Measurements from ENCODE around the gene L3MBTL4. TPM values are rescaled to one million over a fixed set of nuclear protein-coding genes. Genes with fewer than 3 reads are reported as not detected.
"Not testable (repeated sequence)": the region's sequence is repeated elsewhere in the genome, so short reads cannot be mapped to it uniquely, and the experiment has no call there.

L3MBTL4 gene
- polyA plus RNA-seq, 4 donors: 1.1 to 5.9 (median 5.2) TPM

DNA sequence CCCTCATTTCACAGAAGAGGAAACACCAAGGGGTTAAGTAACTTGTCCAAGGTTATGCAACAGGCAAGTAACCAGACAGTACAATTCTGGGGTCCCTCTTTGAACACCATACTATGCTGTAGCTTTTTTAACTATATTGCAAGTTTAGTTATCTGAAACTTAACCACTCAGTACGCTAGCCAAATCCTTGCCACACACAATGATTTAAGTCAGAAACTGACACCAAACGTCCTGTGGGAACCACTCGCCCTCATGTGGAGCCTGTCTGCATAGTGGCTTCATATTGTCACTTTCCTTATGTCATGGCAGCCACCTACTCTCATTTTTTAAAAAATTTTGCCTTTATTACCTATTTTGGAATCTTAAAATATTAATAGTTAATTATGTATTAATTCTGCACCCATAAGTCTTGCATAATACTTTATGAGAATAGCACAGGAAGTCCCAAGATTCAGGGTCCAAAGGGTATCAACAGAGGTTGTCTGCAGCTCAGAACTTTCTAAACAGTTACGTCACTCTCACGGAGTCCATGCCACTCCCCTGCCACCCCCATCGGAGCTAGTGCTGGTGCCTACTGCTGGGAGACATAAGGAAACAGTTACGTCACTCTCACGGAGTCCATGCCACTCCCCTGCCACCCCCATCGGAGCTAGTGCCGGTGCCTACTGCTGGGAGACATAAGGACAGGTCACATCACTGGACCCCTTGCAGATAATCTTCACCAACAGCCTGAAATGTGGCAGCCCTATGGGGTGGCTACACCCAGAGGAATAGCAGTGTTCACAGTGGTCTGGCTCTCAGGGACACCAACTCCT, 99.0 kb downstream of the L3MBTL4 start:
- DNase-seq (ENCODE audit: low read depth in 4 of 4, low spot score in 3 of 4): no peak

DNA sequence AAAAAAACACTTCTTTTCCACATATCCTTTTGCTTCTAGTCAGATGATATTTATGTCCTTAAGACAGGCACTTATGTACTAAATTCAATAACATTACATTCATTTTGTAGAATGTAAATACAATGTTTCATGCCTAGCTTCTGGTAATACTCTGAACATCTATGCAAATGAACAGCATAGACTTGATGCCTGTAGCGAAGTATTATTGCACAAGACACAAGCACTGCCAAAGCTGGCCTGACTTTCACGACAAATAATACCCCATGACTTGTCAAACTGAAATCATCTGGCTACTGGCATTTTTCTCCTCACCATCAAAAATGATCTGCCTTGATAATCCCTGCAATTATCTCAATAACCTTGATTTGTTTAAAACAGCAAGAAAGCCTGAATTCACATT, 101.3 kb downstream of the L3MBTL4 start:
- DNase-seq (ENCODE audit: low read depth in 4 of 4, low spot score in 3 of 4): no peak

DNA sequence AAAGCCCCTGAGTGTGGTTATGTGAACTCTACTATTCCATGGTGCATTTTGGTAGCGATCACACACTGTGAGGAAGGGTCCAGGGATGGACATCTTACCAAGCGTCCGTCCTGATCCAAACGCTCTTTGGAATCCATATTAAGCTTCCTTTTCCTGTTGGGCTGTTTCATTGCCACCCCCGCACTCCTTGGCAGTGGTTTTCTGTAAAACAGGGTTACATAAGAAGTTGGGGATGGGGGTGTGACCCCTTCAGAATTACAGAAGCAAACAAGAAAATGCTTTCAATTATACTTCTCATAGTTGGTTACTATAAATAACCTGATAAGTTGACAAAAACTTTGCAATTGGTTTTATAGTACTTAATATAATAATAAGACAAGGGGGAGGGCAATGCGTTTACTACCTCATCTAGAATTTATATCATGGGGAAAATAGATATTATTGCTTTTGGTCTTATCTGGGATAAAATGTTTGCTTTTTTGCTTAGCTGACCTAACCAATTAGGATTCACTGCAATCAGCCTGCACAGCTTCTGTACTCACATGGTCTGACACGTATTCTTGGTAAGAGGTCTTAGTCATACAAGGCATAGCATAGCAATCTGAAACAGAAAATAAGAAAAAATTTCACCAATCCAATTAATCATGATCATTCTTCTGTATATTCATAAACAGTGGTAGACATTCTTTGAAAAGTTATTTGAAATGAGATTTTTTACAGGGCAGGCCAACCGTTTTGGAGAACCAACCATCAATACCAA, 103.1 kb downstream of the L3MBTL4 start:
- no peak for DNase-seq (ENCODE audit: low read depth in 4 of 4, low spot score in 3 of 4)

DNA sequence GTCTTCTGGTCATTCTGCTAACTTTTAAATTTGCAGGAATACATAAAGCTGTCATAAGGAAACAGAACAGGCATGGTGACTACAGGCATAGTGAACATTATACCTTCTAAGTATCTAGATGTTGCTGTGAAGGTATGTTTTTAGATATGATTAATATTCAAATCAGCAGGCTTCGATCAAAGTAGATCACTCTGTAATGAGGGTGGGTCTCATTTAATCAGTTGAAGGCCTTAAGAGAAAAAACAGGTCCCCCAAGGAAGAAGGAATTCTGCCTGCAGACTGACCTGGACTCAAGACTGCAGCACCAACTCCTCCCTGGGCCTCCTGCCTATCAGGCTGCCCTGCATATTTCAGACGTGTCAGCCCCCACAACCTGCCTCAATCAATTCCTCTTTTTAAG, 104.0 kb downstream of the L3MBTL4 start:
- DNase-seq (ENCODE audit: low read depth in 4 of 4, low spot score in 3 of 4): no peak

DNA sequence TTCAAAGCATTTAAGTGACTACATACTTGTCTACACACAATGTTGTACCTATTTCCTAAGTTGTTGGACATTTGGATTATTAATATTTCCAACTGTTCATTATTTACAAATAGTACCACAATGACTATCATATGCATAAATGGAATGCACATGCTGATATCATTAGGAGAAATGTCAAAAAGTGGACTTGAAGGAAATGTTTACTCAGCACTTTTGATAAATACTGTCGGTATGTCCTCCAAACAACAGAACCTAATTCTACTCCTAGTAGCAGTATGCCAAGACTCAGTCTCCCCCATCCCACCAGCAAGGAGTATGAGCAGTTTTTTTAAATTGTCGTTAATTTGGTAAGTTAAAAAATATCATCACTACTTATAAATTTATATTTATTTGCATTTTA, 116.8 kb downstream of the L3MBTL4 start:
- DNase-seq (ENCODE audit: low read depth in 4 of 4, low spot score in 3 of 4): no peak

DNA sequence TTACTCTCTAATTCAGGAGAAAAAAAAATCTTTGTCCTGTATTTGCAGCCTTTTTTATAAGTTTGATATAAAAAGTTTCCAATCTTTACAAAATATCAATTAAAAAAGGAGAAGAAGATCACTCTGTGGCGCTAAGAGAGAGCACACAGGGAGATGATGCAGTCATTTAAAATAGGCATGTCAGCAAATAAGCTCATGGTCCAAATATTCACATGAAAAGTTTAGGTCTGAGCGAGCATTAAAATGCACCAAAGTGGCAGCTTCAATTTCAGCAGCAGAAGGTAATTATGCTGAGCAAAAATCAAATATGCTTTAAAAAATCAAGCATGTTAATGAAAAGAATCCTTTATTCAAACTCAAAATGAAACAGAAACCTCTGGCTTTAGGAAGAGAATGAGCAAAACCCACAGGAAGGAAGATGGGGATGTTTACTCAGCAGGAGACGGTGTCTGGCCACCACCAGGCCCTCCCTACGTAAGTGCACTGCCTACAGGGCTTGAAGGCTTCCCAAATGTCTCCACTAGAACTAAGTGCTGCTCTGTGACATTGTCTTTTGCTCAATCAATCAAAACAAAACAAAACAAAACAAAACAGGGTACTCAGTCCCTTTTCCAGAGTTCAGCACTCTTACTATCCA, 120.4 kb downstream of the L3MBTL4 start:
- no peak for DNase-seq (ENCODE audit: low read depth in 4 of 4, low spot score in 3 of 4)

DNA sequence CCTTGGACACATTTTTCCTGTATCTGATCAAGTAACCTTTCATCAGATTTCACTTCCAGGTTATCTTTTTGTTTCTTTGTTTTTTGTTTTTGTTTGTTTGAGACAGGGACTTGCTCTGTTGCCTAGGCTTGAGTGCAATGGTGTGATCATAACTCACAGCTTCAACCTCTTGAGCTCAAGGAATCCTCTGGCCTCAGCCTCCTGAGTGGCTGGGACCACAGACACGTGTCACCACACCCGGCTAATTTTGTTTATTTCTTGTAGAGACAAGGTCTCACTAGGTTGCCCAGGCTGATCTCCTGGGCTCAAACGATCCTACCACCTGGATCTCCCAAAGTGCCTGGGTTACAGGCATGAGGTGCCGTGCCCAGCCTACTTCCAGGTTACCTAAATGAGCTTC, 124.9 kb downstream of the L3MBTL4 start:
- DNase-seq (ENCODE audit: low read depth in 4 of 4, low spot score in 3 of 4): no peak

DNA sequence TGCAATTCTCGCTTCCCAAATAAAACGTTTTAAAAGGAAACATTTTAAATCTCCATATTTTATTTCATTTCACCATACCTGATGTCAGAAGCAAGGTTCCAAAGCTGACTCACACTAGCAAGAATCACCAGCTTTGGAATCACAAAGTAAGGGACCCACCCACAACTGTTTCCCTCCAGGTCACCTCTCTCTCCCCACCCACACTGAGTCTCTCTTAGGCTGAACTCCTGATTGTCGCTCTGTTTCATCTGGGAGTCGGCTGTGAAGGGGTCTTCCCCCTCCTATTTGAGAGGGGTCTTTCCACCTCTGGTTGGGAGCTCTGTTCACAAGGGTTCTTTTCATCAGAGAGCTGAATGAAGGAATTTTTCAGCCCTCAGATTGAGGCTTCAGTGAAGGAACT, 128.1 kb downstream of the L3MBTL4 start:
- DNase-seq (ENCODE audit: low read depth in 4 of 4, low spot score in 3 of 4): no peak

DNA sequence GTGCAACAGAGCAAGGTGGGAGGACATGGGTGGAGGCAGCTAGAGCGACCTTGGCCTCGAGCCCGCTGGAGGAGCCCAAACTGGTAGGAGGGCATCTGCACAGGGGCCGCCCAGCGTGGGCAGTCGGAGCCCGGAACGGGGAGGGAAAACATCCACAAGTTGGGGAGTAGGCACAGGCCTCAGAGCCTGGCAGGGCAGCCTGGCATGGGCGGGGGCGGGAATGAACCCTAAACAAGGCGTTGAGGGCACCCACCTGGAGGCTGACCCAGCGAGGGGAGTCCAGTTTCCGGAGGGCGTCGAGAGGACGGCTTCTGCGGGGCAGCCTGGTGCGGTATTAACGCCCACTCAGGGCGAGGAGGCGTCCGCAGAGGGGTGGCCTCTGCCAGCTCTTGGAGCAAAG, 129.9 kb downstream of the L3MBTL4 start:
- no peak for DNase-seq (ENCODE audit: low read depth in 4 of 4, low spot score in 3 of 4)

DNA sequence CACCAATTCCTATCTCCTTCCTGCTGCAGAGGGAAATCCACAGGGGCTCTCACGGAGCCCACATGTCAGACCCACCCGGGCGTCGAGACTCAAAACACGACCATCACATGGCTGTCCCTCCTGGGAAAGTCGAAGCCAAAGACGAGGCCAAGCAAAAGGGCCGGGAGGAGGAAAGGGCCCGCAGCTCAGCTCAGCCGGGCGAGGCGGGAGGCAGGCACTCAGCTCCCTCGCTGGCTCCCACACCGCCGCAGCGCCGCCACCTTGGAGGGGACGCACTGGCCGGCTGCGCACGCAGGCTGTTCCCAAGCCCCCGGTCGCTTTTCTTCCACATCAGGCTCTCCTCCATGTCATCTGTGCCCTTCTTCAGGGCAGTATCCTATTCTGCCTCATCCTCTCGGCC, 130.4 kb downstream of the L3MBTL4 start:
- DNase-seq (ENCODE audit: low read depth in 4 of 4, low spot score in 3 of 4): no peak

DNA sequence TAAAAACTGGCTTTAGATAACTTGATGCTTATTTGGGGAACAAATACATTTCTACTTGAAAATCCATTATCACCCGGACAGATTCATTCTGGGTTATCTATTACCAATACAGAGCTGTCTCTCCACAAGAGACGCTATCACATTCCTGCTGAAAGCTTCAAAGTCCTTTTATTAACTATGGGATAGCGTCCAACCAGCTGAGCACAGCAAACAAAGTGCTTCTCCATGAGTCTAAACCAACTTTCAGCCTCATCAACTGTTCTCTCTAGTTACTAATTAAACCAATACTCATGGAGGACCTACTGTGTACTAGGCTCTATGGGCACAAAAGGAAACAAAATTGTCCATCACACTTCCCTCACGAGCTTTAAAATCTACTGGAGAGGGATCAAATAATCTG, 132.8 kb downstream of the L3MBTL4 start:
- no peak for DNase-seq (ENCODE audit: low read depth in 4 of 4, low spot score in 3 of 4)

DNA sequence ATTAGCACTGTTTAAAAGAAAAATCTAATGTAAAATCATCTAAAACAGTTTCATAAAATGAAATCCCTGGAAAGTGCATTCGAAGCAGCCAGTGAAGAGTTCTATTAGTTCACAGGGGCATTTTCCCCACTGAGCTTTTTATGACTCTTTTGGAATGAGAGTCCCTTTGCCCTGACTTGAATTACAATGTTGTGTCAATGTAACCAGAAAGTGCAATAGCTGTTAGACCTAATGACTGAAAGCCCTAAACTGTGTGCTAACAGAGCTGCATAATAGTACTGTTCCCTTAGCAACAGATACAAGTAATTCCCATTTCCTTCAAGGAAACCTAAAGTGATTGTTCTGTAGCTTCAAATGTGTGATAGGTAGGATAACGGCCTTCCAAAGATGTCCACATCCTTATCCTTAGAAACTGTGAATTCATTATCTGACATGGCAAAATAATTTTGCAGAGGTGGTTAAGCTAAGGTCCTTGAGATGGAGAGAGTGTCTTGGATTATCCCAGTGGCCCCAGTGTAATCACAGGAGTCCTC, 134.4 kb downstream of the L3MBTL4 start:
- DNase-seq (ENCODE audit: low read depth in 4 of 4, low spot score in 3 of 4): no peak

DNA sequence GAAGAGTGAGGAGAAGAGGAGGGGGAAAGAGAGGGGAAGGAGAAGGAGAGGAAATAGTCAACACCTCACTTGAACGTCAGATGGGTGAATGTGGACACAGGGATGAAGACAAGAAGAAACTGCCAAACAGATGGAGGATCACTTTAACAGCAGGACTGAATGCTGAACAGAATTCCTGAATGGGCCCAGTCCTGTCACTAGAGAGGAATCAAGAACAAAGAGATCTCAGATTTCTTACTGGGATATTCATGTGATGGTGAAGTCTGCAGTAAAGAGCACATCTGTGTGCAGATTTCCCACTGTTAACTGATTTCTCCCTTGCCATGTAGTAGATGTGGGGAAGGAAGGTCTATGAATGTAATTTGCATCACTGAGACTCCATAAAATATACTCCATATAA, 135.4 kb downstream of the L3MBTL4 start:
- DNase-seq (ENCODE audit: low read depth in 4 of 4, low spot score in 3 of 4): no peak

DNA sequence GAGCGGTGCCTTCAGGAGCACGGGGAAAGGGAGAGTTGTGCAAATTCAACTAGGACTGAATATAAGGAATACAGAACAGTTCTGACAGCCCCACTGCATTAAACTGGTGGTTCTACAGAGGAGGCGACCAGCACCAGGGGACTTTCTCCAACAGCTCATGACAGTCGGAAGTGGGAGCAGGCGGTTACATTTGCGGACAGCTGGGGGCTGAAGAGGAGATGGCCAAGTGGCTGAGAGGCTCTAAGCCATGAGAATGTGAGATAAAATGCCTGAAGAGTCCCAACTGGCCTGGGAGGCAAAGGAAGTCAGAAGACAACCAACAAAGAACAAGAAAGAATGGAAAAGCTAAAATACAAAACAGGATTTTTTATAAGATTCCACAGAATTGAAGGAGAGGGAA, 141.3 kb downstream of the L3MBTL4 start:
- no peak for DNase-seq (ENCODE audit: low read depth in 4 of 4, low spot score in 3 of 4)

DNA sequence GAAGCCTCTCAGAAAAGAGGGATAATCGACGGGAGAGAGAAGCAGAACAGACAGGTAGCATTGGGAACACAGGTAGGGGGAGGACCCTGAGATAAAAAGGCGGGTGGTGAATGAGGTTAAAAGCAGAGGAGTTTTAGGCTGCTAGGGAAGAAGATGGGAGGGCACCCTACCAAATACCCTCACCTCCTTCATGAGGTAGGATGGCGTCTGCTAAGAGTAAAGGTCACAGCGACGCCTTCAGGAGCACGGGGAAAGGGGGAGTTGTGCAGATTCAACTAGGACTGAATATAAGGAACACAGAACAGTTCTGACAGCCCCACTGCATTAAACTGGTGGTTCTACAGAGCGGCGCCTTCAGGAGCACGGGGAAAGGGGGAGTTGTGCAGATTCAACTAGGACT, 142.6 kb downstream of the L3MBTL4 start:
- DNase-seq (ENCODE audit: low read depth in 4 of 4, low spot score in 3 of 4): not testable (repeated sequence)

DNA sequence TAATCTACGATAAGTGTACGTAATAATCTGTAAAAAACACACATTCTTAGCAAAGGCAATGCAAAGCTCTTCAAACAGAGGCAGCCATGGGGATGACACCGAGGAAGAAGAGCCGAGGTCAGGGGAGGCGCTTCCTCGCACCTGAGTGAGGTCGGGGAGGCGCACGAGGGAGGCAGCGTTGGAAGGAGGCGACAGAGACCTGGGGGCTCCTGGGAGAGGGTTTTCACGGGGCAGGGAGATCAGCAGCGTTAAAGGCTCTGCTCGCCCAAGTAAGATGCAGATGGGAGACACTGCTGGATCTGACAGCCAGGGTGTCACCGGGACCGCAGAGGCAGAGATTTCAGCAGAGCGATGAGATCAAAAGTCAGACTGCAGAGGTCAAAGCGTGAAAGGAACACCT, 143.1 kb downstream of the L3MBTL4 start:
- DNase-seq (ENCODE audit: low read depth in 4 of 4, low spot score in 3 of 4): no peak

DNA sequence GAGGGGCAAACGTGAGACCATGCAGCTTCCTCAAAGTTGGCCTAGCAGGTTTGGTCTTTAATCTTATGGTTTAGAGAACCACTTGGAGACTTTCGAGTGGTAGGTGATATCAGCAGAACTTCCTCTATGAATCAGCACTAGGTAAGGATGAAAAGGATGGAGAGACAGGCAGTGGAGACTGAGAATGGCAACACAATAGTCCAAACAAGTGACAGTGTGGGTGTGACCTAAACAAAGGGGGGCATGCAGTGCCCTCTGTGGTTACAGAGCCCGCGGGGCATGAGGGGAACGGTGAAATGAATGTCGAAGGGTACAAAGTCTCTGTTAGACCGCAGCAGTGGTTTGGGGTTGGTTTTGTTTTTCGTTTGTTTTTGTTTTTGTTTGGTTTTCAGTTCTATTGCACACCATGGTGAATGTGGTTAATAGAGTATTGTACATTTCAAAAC, 143.9 kb downstream of the L3MBTL4 start:
- DNase-seq (ENCODE audit: low read depth in 4 of 4, low spot score in 3 of 4): no peak

DNA sequence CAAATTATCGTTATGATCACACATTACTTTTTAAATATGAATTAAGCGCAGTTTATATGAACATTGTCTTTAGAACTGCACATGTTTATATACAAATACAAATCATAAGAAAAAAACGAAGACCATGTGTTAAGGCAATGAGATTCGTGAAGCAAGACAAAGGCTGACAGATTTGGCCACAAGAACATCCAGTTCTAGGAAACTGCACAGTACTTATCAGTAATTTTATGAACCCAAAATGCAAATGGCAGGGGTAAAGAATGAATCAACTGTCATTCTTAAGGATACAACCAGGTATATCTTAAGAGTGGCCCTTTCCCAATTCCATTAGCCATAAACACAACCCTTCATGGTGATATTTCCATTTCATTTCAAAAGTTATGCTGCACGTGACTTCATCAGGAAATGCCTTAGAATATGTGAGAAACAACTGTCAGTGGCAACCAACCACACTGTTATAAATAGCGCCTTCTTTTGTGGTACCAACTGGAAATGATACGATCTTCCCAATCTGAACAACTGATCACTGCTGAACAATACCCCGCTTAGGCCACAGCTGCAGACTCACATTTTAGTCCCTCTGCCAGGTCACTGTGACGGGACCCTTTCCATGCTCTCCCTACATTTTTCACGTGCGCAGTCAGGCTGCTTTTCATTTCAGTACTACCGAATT, 144.9 kb downstream of the L3MBTL4 start:
- no peak for DNase-seq (ENCODE audit: low read depth in 4 of 4, low spot score in 3 of 4)

DNA sequence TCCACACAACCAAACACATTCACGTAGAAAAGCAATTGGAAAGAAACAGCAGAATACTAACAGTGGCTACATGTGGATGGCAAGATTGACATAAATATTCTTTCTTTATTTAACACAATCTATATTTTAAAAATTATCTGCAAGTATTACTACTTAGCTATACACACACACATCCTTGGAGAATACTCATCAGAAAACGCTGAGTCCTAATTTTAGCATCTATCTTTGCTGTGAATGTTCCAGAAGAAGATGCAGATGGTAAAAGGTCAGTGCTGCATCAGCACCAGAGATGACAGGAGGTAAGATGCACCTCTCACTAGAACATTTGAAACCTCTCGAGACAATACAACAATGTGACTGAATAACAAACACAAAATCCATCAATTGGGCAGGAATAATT, 148.5 kb downstream of the L3MBTL4 start:
- no peak for DNase-seq (ENCODE audit: low read depth in 4 of 4, low spot score in 3 of 4)

DNA sequence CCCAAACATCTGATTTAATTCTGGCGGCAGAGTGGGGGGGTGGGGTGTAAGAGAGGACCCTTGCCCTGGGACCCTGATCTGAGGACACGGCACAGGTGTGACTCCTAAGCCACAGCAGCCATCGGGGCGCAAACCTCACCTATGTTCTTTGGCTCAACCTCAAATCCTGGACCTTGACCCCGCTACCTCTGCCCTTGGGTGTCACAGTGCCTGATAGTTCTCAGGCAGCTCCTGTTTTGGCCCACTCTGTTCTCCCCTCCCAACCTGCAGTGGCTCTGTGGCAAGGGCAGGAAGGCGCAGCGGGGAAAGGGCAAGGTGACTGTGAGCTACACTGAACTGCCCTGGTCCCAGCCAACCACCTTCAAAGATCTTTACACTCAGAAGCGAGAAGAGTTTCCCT, 152.8 kb downstream of the L3MBTL4 start:
- no peak for DNase-seq (ENCODE audit: low read depth in 4 of 4, low spot score in 3 of 4)

DNA sequence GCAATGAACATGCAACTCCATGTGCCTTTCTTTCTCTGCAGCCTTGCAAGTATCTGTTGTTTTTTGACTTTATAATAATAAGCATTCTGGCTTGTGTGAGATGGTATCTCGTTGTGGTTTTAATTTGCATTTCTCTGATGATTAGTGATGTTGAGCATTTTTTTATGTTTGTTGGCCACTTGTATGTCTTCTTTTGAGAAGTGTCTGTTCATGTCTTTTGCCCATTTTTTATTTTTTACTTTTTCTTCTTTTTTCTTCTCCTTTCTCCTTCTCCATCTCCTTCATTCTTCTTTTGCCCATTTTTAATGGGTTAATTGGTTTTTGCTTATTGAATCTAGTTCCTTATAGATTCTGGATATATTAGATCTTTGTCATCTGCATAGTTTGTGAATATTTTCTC, 155.4 kb downstream of the L3MBTL4 start:
- not testable (repeated sequence) for DNase-seq (ENCODE audit: low read depth in 4 of 4, low spot score in 3 of 4)
